Measurements from ENCODE around the gene HRAS. TPM values are rescaled to one million over a fixed set of nuclear protein-coding genes. Genes with fewer than 3 reads are reported as not detected.

HRAS gene
- total RNA-seq, 1 experiment from 2014 or later, result 175 TPM

- in situ Hi-C loops (cut with HindIII; ENCODE audit: low pct_unique_long_range_greater_than_20kb, low sequenced_read_pairs), result no loop called here
Observed at GRCh38 chr11:550021-550745, 14.8 kb upstream of the HRAS start.

More at GRCh38 chr11:550021-550745, 14.8 kb upstream of the HRAS start:
- intact Hi-C loops (cut with micrococcal nuclease; ENCODE audit: unreplicated experiment), result loop anchor here (10.0 kb wide), 1 partner anchor 175 kb away; no protein-coding TSS in a partner anchor
- Histone ChIP-seq H3K36me3 (ENCODE audit: control insufficient read depth, insufficient read depth, low read length) (no peaks in the 10 kb centered on the region), H3K4me1 (ENCODE audit: control insufficient read depth, insufficient read depth, low read length) (peaks cover 17% of the 10 kb centered on the region), H3K27me3 (ENCODE audit: control insufficient read depth, insufficient read depth, low read length) (no peaks in the 10 kb centered on the region), H3K9me3 (ENCODE audit: control insufficient read depth, insufficient read depth, low read depth, low read length) (no peaks in the 10 kb centered on the region), H3K4me3 (ENCODE audit: low read depth in 2 of 2, low read length in 2 of 2) (no peak overlapping the region), H3K27ac (ENCODE audit: low read length) (no peak overlapping the region)
- no TSS peak for BruUV-seq (replicated peaks)
- CTCF ChIA-PET, result no interaction called here
- POLR2A ChIA-PET, result no interaction called here
- DNase-seq (ENCODE audit: low read depth, low spot score) (no peak), ATAC-seq (no peak)
- TF ChIP-seq SIN3A (IDR thresholded peaks at IDR 0.05; ENCODE audit: borderline replicate concordance, insufficient read depth, low read depth, low read length), result no peak
- no peak for TF ChIP-seq CTCF (IDR thresholded peaks at IDR 0.05)
- TF ChIP-seq TCF7L2 (IDR thresholded peaks at IDR 0.05; ENCODE audit: low read depth, low read length), result no peak
- no peak for TF ChIP-seq POLR2AphosphoS5 (IDR thresholded peaks at IDR 0.05; ENCODE audit: low read depth, low read length)
- no peak for TF ChIP-seq REST (IDR thresholded peaks at IDR 0.05; ENCODE audit: insufficient read depth in 1 of 2, low read depth in 2 of 2, low read length in 1 of 2)

All from Panc1 (cell line).